ENCODE data around the gene GPR107.
"Not testable (repeated sequence)": the region's sequence is repeated elsewhere in the genome, so short reads cannot be mapped to it uniquely, and the experiment has no call there.

Gene GPR107

GRCh38 chr9:130053504-130054324 is at the start of gene GPR107:
Gene GPR107 (plus strand): TSS chr9:130053906. CDS start chr9:130053933, 27 bp downstream.
- no peak for TF ChIP-seq CTCF (IDR thresholded peaks at IDR 0.05; ENCODE audit: borderline replicate concordance, control extremely low read depth, extremely low read depth, insufficient read depth, missing control alignments)
- in situ Hi-C loops (cut with MboI; ENCODE audit: low sequenced_read_pairs, unreplicated experiment), result no loop called here
- peak; percentile 93 for DNase-seq (ENCODE audit: low spot score)

- no peak for DNase-seq (ENCODE audit: low spot score)
- TF ChIP-seq CTCF (IDR thresholded peaks at IDR 0.05; ENCODE audit: borderline replicate concordance, control extremely low read depth, extremely low read depth, insufficient read depth, missing control alignments), result no peak
- in situ Hi-C loops (cut with MboI; ENCODE audit: low sequenced_read_pairs, unreplicated experiment), result no loop called here
Measured at GRCh38 chr9:130003943-130004552, 49.7 kb upstream of the GPR107 start.

- in situ Hi-C loops (cut with MboI; ENCODE audit: low sequenced_read_pairs, unreplicated experiment); DNase-seq (ENCODE audit: low spot score): not testable (repeated sequence)
Measured at GRCh38 chr9:130006952-130007351, 46.8 kb upstream of the GPR107 start.

GRCh38 chr9:130008538-130008937 is 45.2 kb upstream of the GPR107 start:
- no peak for DNase-seq (ENCODE audit: low spot score)
- TF ChIP-seq CTCF (IDR thresholded peaks at IDR 0.05; ENCODE audit: borderline replicate concordance, control extremely low read depth, extremely low read depth, insufficient read depth, missing control alignments), result no peak
- in situ Hi-C loops (cut with MboI; ENCODE audit: low sequenced_read_pairs, unreplicated experiment), result no loop called here

GRCh38 chr9:130009546-130009945 is 44.2 kb upstream of the GPR107 start:
- in situ Hi-C loops (cut with MboI; ENCODE audit: low sequenced_read_pairs, unreplicated experiment), result not testable (repeated sequence)

GRCh38 chr9:130010151-130010988 is 43.3 kb upstream of the GPR107 start:
- no peak for TF ChIP-seq CTCF (IDR thresholded peaks at IDR 0.05; ENCODE audit: borderline replicate concordance, control extremely low read depth, extremely low read depth, insufficient read depth, missing control alignments)
- peak; percentile 42 for DNase-seq (ENCODE audit: low spot score)
- in situ Hi-C loops (cut with MboI; ENCODE audit: low sequenced_read_pairs, unreplicated experiment), result no loop called here

More at GRCh38 chr9:130009546-130009945, 44.2 kb upstream of the GPR107 start:
- not testable (repeated sequence) for DNase-seq (ENCODE audit: low spot score)

GRCh38 chr9:130013326-130013725 is 40.4 kb upstream of the GPR107 start:
- no peak for TF ChIP-seq CTCF (IDR thresholded peaks at IDR 0.05; ENCODE audit: borderline replicate concordance, control extremely low read depth, extremely low read depth, insufficient read depth, missing control alignments)
- no peak for DNase-seq (ENCODE audit: low spot score)
- in situ Hi-C loops (cut with MboI; ENCODE audit: low sequenced_read_pairs, unreplicated experiment), result no loop called here

All from GM13976 (cell line).